NCI-H446 treated with DMSO at 0.1 percent for 48 hours (cell line): Measurements from ENCODE around the gene LRRC51.
"Not testable (repeated sequence)": the region's sequence is repeated elsewhere in the genome, so short reads cannot be mapped to it uniquely, and the experiment has no call there.

Experiments
- DNase-seq: peaks from one replicate; lab custom pipeline; 2025; lab: John Stamatoyannopoulos, UW

The LRRC51 gene

DNA sequence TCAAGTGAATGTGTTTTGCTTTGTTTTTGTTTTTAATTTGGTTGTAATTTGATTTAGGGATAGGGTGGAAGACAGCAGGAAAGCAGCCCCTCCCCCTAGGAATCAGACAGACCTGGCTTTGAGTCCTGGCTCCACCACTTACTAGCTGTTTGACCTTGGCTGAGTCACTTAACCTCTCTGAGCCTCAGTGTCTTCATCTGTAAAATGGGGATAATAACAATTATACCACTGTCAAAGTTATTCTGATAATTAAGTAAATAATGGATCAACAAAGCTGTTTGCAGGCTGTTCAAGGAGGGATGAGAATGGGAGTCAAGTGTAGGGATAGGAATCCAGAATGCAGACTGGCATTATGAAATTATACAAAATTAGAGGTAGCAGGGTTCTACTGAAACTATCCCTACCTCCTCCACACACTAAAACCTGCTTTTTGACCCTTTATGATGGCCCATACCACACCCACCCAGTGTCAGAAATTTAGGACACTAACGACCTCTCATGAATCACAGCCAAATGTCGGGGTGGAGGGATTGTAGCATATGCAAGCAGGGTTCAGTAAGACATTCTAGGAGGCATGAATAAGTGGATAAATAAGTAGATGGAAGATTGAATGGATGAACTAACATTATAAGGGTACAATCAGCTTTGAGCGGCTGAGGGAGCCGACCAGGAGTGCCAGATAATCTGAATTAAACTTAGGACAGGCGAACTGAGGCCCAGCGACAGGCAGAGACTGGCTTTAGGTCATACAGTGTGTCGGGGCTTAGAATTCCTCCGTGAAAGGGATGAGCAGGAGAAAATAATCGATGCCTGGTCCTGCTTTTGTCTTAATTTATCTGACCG is 30.9 kb downstream of the LRRC51 start:
- DNase-seq = no peak

GRCh38 chr11:72112143-72112977 is 31.7 kb downstream of the LRRC51 start, which contains the start of gene ANAPC15:
Gene ANAPC15, minus strand, starts transcription at chr11:72112695. Its CDS starts 1,419 bp downstream, at chr11:72111276.
- DNase-seq = peak; percentile 99

DNA sequence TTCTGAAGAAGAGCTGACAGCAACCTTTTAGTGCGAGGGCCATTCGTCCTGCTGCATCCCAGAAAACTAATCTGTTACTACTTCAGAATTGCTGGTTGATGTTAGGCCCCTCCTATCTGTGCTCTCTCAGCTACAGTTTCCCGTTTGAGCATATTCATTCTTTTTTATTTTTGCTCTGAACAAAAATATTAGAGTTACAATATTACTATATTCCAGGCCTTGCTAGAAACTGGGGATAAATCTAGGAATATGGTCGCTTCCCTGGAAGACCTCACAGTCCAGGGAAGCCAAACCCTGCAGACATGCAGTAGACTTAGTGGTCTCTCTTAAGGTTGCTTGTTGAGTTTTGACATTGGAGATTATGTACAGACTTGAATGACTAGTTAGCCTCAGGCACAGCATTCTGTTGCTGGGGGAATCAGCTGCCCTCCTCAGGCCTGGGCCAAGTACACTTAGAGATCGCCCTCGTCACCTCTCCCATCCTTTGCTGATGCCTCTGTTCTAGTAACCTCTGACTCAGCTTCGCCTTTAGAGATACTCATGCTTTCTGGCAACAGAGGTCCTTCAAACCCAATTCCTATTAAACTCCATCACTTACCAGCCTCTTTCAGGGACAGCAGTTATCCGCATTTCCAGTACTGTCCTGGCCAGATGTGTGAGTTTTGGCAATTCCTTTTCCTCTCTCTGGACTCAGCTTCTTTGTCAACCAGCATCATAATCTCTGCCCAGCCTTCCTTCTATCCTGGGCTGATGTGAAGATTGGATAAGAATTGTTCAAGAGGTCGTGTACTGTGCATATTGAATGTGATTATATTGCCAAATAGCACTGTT is 32.5 kb downstream of the LRRC51 start:
- no peak for DNase-seq

DNA sequence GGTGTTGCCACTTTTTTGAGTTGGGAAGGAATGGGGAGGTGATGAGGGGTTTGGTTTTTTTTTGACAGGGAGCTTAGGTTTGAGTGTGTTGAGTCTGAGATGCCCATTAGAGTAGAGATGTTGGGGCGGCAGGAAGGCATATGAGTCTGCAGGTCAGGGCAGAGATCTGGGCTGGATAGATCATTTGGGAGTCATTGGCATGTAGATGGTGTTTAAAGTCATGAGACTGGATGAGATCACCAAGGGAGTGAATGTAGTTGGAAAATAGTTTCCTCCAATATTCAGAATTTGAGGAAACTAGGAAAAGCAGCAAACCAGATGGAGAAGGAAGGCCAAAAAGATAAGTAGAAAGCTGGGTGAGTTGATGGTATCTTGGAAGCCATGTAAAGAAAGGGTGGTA is 33.9 kb downstream of the LRRC51 start:
- DNase-seq = no peak

- no peak for DNase-seq
These were observed 35.5 kb downstream of the LRRC51 start for GRCh38 chr11:72116019-72116755.

DNA sequence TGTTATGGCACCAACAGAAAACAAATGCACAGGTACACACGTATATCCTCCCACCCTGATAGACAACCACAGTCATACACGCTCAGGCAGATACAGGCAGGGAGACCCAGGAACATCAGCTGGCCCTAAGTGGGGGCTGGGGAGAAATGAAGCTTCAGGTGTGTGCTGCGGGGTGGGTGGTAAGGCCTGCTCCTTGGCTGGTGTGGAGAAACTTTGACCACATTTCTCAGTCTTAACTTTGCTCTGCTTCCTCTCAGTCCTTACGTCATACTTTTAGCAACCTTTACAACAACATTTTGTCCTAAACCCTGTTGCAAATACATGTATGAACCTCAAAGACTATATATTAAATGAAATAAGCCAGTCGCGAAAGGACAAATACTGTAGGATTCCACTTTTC is 38.5 kb downstream of the LRRC51 start:
- DNase-seq = no peak

- DNase-seq = no peak
These were observed 40.3 kb downstream of the LRRC51 start for GRCh38 chr11:72120930-72121329.

- DNase-seq = no peak
These were observed 42.0 kb downstream of the LRRC51 start for GRCh38 chr11:72122607-72123006.

DNA sequence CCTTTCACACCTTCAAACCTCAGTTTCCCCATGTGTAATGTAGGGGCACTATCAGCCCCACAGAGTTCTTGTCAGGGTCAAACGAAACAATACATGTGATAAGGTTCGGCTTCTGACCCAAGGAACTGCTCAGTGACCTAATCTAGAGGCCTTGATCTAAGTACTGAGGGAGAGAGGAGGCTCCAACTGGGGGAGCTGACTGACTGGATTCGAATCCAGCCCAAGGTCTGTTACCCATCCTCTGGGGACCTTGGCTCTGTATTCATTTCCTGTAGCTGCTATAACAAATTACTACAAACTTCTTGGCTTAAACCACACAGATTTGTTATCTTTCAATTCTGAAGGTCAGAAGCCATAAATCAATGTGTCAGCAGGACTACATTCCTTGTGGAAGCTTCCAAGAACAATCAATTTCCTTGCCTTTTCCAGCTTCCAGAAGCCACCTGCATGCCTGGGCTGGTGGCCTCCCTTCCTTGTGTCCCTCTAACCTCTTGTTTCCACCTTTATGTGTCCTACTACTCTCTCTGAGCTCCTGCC is 42.5 kb downstream of the LRRC51 start:
- DNase-seq = no peak

DNA sequence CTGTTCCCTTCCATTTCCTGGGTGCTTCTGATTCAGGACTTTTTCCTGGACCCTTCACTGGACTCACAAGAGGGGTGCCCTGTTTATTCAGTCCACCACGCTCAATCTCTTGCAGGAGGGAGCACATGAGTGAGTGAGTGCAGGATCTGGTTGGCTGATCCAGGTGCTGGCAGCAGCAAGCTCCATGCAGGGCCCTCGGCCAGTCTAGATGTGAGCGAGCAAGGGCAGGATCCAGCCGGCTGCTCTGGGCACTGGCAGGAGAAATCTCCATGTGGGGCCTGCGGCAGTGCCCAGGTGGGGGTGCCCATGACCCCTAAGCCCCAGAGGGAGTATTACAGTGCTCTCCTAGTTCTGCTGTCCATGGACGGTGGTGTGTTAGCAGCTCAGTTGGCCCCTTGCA is 43.4 kb downstream of the LRRC51 start:
- DNase-seq = no peak

- DNase-seq = no peak
These were observed 45.3 kb downstream of the LRRC51 start for GRCh38 chr11:72125956-72126355.

GRCh38 chr11:72127923-72128322 is 47.3 kb downstream of the LRRC51 start:
- no peak for DNase-seq

DNA sequence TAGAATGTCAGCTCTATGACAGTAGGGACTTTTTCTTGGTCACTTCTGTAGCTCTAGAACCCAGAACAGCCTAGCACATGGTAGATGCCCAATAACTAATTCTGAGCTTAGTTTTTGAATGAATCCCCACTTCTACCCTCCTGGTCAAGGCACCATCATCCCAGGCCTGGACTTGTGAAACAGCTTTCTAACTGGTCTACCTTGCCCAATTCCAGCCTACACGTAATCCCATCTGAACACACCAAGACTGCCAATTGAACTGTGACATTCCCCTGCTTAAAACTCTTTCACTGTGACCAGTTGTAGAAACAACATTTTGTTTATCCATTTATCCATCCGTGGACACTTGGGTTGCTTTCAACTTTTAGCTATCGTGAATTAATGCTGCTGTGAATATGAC is 48.7 kb downstream of the LRRC51 start:
- DNase-seq = no peak

GRCh38 chr11:72132646-72133045 is 52.0 kb downstream of the LRRC51 start:
- no peak for DNase-seq

DNA sequence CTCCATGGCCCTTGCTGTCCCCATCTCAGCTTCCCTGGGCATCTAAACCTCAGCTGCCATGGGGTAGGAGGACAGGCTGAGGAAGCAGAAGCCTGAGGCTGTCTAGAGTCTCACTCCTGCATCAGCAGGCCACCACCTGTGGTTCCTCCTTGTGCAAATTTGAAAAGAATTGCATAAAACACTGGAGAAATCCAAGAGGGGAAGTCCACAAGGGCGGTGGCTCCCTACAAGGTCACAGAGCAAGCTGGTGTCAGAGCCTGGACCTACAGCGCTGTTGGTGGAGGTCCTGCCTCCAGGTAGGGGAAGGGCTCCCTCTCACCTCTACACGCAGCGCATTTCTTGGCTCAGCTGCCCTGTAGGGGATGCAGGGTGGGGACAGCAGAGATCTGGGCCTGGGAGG is 54.8 kb downstream of the LRRC51 start, which contains the start of gene FOLR3:
Gene FOLR3, plus strand, starts transcription at position 253 of the 400 bp plus-strand sequence. CDS start 228 bp downstream, outside the sequence.
- DNase-seq = not testable (repeated sequence)

DNA sequence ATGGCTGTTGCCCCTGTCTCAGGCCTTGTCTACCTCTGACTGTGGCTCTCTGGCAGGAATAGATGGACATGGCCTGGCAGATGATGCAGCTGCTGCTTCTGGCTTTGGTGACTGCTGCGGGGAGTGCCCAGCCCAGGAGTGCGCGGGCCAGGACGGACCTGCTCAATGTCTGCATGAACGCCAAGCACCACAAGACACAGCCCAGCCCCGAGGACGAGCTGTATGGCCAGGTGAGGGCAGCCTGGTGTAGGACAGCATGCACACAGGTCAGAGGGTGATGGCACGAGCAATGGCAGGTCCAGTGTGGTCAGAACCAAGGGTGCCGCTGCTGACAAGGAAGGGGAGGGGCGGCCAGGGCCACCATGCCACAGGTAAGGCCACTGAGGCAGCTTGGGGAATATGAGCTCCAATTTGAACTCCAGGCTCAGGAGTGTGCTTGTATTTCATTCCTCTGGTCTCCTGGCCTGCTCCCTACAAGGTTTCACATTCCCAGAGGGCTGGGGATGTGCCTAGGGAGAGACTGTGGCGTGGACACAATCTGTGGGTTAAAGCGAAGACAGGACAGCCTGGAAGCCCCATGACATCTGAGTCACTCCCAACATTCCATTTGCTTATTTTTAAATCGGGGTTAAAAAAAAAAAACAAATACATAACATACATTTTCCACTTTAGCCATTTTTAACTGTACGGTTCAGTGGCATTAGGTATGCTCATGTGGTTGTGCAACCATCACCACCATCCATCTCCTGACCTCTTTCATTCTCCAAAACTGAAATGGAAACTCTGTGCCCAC is 55.4 kb downstream of the LRRC51 start:
- DNase-seq = no peak

DNA sequence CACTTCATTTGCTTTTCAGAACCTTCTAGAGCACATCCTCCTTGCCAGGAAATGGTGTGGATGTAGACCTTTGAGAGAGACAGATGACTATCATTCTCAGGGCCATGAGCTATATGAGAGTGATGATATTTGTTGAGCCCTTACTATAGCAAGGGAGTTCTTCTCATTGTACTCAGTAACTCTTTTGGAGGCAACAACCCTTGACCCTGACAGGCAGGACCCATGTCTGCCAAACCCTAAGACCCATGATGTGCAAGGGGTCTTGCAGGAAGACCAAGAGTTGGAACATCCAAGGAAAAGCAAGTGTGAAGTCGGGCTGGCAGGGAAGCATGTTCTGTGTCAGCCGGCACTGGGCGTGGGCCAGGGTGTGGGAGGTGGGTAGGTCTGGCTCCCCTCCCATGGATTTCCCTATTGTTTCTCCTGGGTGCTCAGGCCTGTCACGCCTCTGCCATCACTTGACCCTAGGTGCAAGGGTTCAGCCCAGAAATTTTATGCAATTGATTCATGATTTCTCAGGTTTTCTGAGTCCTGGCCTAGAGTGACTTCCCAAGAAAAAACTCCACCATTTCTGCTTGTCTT is 56.1 kb downstream of the LRRC51 start:
- no peak for DNase-seq

DNA sequence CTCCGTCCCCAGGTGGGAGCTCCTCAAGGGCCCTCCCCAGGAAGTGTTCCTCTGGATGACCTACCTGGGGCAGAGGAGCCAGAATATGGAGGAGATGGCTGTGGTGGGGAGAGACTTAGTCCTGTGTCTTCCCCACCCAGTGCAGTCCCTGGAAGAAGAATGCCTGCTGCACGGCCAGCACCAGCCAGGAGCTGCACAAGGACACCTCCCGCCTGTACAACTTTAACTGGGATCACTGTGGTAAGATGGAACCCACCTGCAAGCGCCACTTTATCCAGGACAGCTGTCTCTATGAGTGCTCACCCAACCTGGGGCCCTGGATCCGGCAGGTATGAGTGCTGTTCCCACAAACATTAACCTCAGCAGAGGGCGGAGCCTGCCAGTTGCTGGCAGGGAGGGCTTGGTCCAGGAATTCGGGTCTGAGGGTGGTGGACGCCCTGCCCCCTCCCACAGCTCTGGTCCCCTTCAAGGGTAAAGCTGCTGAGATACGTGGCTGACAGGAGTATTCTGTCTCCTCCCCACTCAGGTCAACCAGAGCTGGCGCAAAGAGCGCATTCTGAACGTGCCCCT is 58.3 kb downstream of the LRRC51 start:
- no peak for DNase-seq

DNA sequence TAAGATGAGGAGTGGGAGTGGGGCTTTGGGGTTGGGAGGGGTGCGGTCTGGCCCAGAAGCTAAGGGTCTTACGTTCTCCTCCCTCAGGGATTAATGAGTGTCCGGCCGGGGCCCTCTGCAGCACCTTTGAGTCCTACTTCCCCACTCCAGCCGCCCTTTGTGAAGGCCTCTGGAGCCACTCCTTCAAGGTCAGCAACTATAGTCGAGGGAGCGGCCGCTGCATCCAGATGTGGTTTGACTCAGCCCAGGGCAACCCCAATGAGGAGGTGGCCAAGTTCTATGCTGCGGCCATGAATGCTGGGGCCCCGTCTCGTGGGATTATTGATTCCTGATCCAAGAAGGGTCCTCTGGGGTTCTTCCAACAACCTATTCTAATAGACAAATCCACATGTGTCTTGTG is 58.9 kb downstream of the LRRC51 start:
- DNase-seq = no peak
